ENCODE measurements around the gene LENG8. TPM values are rescaled to one million over a fixed set of nuclear protein-coding genes. Genes with fewer than 3 reads are reported as not detected.

Gene LENG8
- 56.0 TPM for total RNA-seq
- long read RNA-seq, partial matches to known transcripts, result 11 of 54 reads
- long read RNA-seq, other reads (novel, unspliced or antisense), result 42 of 54 reads

DNA sequence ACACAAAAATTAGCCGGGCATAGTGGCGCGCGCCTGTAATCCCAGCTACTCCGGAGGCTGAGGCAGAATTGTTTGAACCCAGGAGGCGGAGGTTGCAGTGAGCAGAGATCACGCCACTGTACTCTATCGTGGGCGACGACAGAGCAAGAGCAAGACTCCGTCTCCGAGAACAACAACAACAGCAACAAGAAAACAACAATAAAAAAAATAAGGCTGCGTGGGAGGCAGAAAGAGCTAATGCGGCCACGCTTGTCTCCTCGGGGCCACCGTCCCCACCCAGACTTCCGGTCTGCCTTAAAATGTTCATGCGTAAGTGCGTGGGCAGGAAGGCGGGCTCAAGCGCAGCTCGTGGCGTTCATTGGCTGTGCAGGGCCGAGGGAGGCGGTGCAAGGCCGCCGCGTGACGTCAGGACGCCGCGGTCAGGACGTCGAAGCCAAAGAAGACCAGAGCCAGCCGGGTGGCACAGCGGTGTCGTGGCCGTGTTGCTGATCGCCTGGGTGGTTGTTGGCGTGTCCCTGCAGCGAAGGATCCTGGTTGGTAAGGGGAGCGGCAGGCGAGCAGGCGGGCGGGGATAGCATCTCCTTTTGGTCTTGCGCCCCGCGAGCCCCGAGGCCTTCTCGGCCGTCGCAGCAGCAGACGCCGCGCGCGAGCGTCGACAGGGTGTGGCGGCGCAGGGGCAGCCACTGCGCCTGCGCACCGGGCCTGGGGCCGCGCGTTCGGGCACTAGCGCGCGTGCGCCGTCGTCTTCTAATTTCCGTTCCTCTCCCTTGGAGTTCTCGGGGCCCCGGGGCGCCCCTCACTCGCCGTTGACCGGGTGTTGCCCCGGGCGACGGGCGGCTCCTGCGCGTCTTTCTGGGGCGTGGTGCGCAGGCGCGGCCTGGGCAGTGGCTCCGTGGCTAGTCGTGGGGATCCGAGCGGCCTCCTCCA lies at the start of gene LENG8:
TSS of gene LENG8 (plus strand) at position 426 of the 927 bp plus-strand sequence. CDS start 2,146 bp downstream, outside the sequence.
- DNase-seq (peak; percentile 99), ATAC-seq (ENCODE audit: poor library complexity) (peak; percentile 98)
- intact Hi-C loops (cut with DNase I), result no loop called here

- no peak for ATAC-seq (ENCODE audit: poor library complexity)
- intact Hi-C loops (cut with DNase I), result no loop called here
- no peak for DNase-seq
These were observed 48.1 kb upstream of the LENG8 start for GRCh38 chr19:54400913-54401312.

DNA sequence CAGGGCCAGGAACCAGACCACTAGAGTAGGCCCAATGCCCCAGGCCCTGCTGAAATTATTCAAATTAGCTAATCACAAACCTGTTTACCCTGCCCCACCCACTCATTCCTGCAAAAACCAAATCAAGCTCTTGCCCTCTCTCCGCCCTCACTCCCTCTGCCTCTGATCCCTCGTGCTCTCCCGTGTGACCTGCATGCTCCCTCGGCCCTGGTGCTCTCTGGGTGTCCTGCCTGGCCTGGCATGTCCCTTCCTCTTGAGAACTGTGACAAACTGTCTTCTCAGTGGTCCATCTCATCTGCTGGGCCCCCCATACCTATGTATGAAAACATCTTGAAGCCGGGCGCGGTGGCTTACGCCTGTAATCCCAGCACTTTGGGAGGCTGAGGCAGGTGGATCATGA lies 45.9 kb upstream of the LENG8 start:
- intact Hi-C loops (cut with DNase I), result no loop called here
- DNase-seq (no peak), ATAC-seq (ENCODE audit: poor library complexity) (no peak)

- no peak for ATAC-seq (ENCODE audit: poor library complexity)
- no peak for DNase-seq
- intact Hi-C loops (cut with DNase I), result no loop called here
These were observed 43.4 kb upstream of the LENG8 start for GRCh38 chr19:54405628-54406027.

GRCh38 chr19:54407780-54408179 lies 41.2 kb upstream of the LENG8 start:
- ATAC-seq (ENCODE audit: poor library complexity), result no peak
- no peak for DNase-seq
- intact Hi-C loops (cut with DNase I), result no loop called here

- DNase-seq, result no peak
- no peak for ATAC-seq (ENCODE audit: poor library complexity)
- intact Hi-C loops (cut with DNase I), result no loop called here
These were observed 40.5 kb upstream of the LENG8 start for GRCh38 chr19:54408456-54409026.

DNA sequence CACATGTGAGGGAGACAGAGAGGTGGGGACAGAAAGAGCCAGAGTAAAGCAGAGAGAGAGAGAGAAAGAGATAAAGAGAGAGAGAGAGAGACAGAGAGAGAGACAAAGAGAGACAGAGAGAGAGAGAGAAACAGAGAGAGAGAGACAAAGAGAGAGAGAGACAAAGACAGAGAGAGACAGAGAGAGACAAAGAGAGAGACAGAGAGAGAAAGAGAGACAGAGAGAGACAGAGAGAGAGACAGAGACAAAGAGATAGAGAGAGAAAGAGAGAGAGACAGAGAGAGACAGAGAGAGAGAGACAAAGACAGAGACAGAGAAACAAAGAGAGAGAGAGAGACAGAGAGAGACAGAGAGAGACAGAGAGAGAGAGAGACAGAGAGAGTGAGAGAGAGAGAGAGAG lies 38.0 kb upstream of the LENG8 start:
- no peak for ATAC-seq (ENCODE audit: poor library complexity)
- intact Hi-C loops (cut with DNase I), result no loop called here
- DNase-seq, result no peak

GRCh38 chr19:54412877-54413276 lies 36.1 kb upstream of the LENG8 start:
- ATAC-seq (ENCODE audit: poor library complexity) (no peak), DNase-seq (no peak)
- intact Hi-C loops (cut with DNase I), result no loop called here

- DNase-seq (no peak), ATAC-seq (ENCODE audit: poor library complexity) (no peak)
- intact Hi-C loops (cut with DNase I), result no loop called here
These were observed 34.8 kb upstream of the LENG8 start for GRCh38 chr19:54414156-54414555.

DNA sequence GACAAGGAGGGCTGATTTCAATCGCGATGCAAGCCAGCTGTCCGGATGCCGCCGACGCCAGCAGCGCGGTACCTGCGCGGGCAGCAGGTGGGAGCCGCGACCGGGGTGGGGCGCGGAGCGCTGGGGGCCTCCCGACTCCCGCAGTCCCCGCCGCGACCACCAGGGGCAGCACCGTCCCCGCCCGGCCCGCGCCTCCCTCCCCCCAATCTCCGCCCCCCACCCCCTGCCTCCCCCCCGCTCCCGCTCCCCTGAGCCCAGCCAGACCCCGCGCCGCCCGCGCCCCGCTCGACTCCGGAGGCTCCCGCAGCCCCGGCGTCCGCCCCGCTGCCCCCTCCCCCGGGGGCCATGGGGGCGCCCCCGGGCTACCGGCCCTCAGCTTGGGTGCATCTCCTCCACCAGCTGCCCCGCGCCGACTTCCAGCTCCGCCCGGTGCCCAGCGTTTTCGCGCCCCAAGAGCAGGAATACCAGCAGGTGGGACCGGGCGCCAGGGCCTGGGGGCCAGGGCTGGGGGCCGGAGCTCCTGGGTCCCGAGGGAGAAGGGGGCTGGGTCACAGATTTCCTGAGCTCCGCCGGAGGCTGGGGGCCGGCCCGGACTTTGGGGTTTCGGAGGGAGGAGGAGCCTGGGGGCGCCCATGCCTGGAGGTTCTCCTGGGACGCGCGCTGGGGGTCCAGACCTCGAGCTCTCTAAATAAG lies 33.6 kb upstream of the LENG8 start, which contains the start of gene TTYH1:
TSS of gene TTYH1 (plus strand) at position 257 of the 693 bp plus-strand sequence. CDS start at position 346, 89 bp downstream.
- intact Hi-C loops (cut with DNase I), result no loop called here
- ATAC-seq (ENCODE audit: poor library complexity) (no peak), DNase-seq (no peak)

DNA sequence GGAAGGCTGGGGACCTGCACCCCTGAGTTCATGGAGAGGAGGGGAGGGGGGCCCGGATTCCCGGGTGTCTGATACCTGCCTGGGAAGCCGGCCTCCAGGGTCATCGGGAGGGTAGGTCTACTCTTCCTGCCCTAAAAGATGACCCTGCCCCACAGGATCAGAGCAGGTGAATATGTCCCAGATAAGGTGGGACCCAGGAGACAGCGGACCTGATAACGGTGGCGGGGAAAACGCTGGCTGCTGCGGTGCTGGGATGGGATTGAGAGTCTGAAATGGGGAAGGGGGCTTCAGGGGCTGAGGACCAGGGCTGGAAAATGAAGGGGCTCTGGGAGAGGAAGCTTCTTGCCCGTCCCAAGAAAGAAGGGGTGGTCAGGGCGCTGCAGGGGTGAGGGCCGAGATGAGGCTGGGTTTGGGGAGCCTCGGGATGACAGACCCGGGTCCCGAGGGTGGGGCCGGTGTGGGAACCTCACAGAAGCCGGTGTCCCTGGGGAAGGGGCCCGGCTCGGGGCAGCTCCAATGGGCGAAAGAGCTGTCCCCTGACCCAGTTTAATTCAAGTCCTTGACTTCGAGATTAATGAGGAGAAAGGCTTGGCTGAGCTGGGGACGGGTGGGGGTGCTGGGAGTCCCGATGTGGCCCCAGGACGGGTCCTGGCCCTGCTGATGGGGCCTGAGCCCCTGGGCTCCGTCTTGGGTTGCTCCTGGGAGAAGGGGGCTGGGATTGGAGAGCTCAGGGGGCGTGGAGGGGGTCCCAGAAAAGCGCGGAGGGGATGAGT lies 32.9 kb upstream of the LENG8 start:
- no peak for ATAC-seq (ENCODE audit: poor library complexity)
- DNase-seq, result no peak
- intact Hi-C loops (cut with DNase I), result no loop called here

DNA sequence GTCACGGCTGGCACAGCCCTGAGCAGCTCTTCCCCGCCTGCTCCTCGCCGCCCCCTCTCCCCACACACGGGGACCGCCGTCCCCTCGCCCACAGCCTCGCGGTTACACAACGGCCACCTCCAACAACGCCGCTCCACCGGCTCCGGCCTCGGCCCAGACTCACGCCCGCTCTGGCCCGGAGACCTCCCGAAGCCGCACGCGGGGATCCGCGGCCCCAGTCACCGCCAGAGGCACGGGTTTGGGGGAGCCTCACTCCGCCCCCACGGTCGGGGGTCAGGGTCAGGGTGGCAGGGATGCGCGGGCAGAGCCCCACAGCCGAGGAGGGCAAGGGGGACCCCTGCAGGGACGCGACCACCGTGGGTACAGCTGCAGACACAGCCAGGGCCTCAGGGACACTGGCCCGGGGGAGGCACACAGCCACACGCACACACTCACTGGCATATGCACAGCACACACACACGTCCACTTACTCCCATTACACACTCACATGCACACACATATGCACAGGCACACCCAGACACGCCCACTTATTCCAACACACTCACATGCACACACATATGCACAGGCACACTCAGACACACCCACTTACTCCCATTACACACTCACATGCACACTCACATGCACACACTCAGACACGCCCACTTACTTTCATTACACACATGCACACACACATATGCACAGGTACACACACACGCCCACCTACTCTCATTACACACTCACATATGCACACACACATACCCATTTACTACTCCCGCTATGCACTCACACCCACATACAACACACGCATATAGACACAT lies 32.1 kb upstream of the LENG8 start:
- DNase-seq (no peak), ATAC-seq (ENCODE audit: poor library complexity) (no peak)
- intact Hi-C loops (cut with DNase I), result no loop called here

GRCh38 chr19:54418030-54418929 lies 30.7 kb upstream of the LENG8 start:
- intact Hi-C loops (cut with DNase I), result no loop called here
- DNase-seq (no peak), ATAC-seq (ENCODE audit: poor library complexity) (no peak)

DNA sequence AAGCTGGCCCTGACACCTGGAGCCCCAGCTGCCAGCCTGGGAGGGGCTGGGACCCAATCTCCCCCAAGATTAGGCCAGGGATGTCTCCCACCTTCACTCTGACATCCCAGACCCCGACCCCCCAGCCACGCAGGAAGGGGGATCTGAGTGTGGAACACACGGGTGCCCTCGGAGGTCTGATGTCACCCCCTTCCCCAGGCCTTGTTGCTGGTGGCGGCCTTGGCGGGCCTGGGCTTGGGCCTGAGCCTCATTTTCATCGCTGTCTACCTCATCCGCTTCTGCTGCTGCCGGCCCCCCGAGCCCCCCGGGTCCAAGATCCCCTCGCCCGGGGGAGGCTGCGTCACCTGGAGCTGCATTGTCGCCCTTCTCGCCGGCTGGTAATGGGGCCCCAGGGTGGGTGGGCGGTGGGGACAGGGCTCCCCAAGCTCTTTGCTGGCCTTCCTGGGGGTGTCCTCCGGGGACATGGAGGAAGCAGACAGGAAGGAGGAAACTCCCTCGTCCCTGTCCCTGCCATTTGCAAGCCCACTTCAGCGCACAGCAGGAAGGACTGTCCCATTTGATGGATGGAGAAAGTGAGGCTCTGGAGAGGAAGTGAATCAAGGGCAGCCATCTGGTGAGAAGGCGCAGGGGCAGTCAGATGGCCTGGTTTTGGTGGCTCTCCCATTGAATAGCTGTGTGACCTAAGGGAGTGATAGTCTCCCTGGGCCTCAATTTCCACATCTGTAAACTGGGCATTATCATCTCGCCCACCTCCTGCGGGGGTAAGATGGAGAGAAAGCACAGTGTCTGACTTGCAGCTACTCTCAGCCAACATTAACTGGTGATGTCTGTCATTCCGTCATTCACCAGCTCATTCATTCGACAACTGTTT lies 29.8 kb upstream of the LENG8 start:
- ATAC-seq (ENCODE audit: poor library complexity) (no peak), DNase-seq (no peak)
- intact Hi-C loops (cut with DNase I), result no loop called here

- no peak for DNase-seq
- intact Hi-C loops (cut with DNase I), result no loop called here
- ATAC-seq (ENCODE audit: poor library complexity), result no peak
These were observed 29.0 kb upstream of the LENG8 start for GRCh38 chr19:54420068-54420382.
